Gastroesophageal sphincter (tissue), 4 donors: ENCODE measurements around the gene ECHS1. TPM values are rescaled to one million over a fixed set of nuclear protein-coding genes. Genes with fewer than 3 reads are reported as not detected.

Experiments used
- ATAC-seq: fragments of 150-250 bp; one replicate; pipeline ENCODE4 v1.9.1; 2016; ENCODE audit warnings: mild to moderate bottlenecking, moderate library complexity
- H3K27ac ChIP-seq, 4 donors: fragments of 200-600 bp; sonication (generic) in 3 of 4; 1 replicate in 3 of 4; 2 replicates in 1 of 4; pipeline ENCODE4 v1.5.1; 2016 to 2019
- H3K27me3 ChIP-seq: fragments of 200-600 bp; sonication (generic); one replicate; pipeline ENCODE4 v1.5.1; 2019
- H3K36me3 ChIP-seq, 2 donors: fragments of 200-600 bp; sonication (generic); one replicate each; pipeline ENCODE4 v1.5.1; 2019; ENCODE audit warnings: control low read depth in 1 of 2
- H3K4me1 ChIP-seq, 3 donors: fragments of 200-600 bp; sonication (generic); 1 replicate in 2 of 3; 2 replicates in 1 of 3; pipeline ENCODE4 v1.5.1; 2016 to 2019; ENCODE audit warnings: control low read depth in 2 of 3
- H3K4me3 ChIP-seq, 2 donors: fragments of 200-600 bp; sonication (generic); one replicate each; pipeline ENCODE4 v1.5.1; 2019; ENCODE audit warnings: mild to moderate bottlenecking in 1 of 2, moderate library complexity in 1 of 2
- H3K9me3 ChIP-seq, 3 donors: fragments of 200-600 bp; sonication (generic); one replicate each; pipeline ENCODE4 v1.5.1; 2017 to 2019; ENCODE audit warnings: control low read depth in 2 of 3
- CTCF ChIP-seq, 4 experiments: fragments of 200-600 bp in 2 of 4; fragments of 450-650 bp in 2 of 4; sonication (generic) in 1 of 4; IDR thresholded peaks; one replicate each; pipeline ENCODE4 v1.5.1; 2017 to 2019; ENCODE audit warnings: antibody characterized with exemption in 4 of 4, mild to moderate bottlenecking in 2 of 4, moderate library complexity in 2 of 4
- EP300 ChIP-seq: sonication (generic); formaldehyde crosslinking; IDR thresholded peaks from one replicate; pipeline ENCODE4 v1.6.1; 2017; ENCODE audit warnings: antibody characterized with exemption, mild to moderate bottlenecking
- POLR2A ChIP-seq, 2 donors: fragments of 450-650 bp; IDR thresholded peaks; one replicate each; pipeline ENCODE4 v1.6.1; 2017; ENCODE audit warnings: antibody characterized with exemption in 2 of 2, mild to moderate bottlenecking in 2 of 2, moderate library complexity in 1 of 2
- POLR2AphosphoS5 ChIP-seq: sonication (generic); formaldehyde crosslinking; IDR thresholded peaks from one replicate; pipeline ENCODE4 v1.6.1; 2017; ENCODE audit warnings: antibody characterized with exemption
- WGBS, 2 donors: methylation state at CpG; one replicate each; pipeline ENCODE4 v1.1.5; 2018; ENCODE audit warnings: low coverage in 1 of 2; 5-methylcytosine and 5-hydroxymethylcytosine counted together
- total RNA-seq, 4 donors: library from RNA; depleted of rRNA; stranded (reverse); fragments of >200 nt; gene quantifications; one replicate each; pipeline ENCODE4 v1.1.0, GENCODE V29; 2016

ECHS1 gene
- total RNA-seq, 4 donors from 2014 or later, result 67.7 to 81.8 (median 72.4) TPM

- WGBS, 2 donors, result 20 to 87% methylated on average over 5 to 20 of the region's 51 CpGs
- Histone ChIP-seq H3K27me3 (peaks cover 31% of the 10 kb centered on the region), H3K9me3 (no peaks in the 10 kb centered on the region), H3K4me3 (peak overlapping the region in 1 of 2 donors; percentile 40), H3K36me3 (no peaks in the 10 kb centered on the region), H3K4me1 (peaks cover 0 to 12% (median 3%) of the 10 kb centered on the region in 3 donors), H3K27ac (no peak overlapping the region)
- peak; percentile 84 for ATAC-seq
- TF ChIP-seq CTCF (IDR thresholded peaks at IDR 0.05), result peak in 3 of 4 experiments; percentile 53 to 77 (median 54)
- no peak for TF ChIP-seq POLR2A (IDR thresholded peaks at IDR 0.05)
Measured at GRCh38 chr10:133318494-133319127, 54.5 kb downstream of the ECHS1 start.

GRCh38 chr10:133316732-133317131, 56.4 kb downstream of the ECHS1 start:
- H3K4me3 ChIP-seq, result no peak overlapping the region
- no peak overlapping the region for H3K27ac ChIP-seq
- peaks cover 0 to 12% (median 3%) of the 10 kb centered on the region in 3 donors for H3K4me1 ChIP-seq
- ATAC-seq, result no peak
- H3K27me3 ChIP-seq, result peaks cover 31% of the 10 kb centered on the region
- H3K9me3 ChIP-seq, result no peaks in the 10 kb centered on the region
- H3K36me3 ChIP-seq, result peaks cover 0 to 18% of the 10 kb centered on the region in 2 donors
- WGBS, 2 donors, result 100% methylated on average over 2 of the region's 7 CpGs; no CpG with 5 or more reads in 1 of the 2 donors
- no peak for TF ChIP-seq CTCF (IDR thresholded peaks at IDR 0.05)
- TF ChIP-seq EP300, result no peak
- no peak for TF ChIP-seq POLR2A (IDR thresholded peaks at IDR 0.05)
- no peak for TF ChIP-seq POLR2AphosphoS5

GRCh38 chr10:133316266-133316665, 56.9 kb downstream of the ECHS1 start:
- no peak for ATAC-seq

GRCh38 chr10:133315847-133316246, 57.3 kb downstream of the ECHS1 start:
- Histone ChIP-seq H3K4me1 (peaks cover 0 to 12% (median 3%) of the 10 kb centered on the region in 3 donors), H3K4me3 (no peak overlapping the region), H3K9me3 (no peaks in the 10 kb centered on the region), H3K36me3 (peaks cover 0 to 27% of the 10 kb centered on the region in 2 donors), H3K27me3 (peaks cover 25% of the 10 kb centered on the region), H3K27ac (no peak overlapping the region)
- WGBS, 2 donors, result 73% methylated on average over 5 of the region's 5 CpGs; no CpG with 5 or more reads in 1 of the 2 donors
- no peak for ATAC-seq
- TF ChIP-seq POLR2A (IDR thresholded peaks at IDR 0.05), result no peak
- no peak for TF ChIP-seq POLR2AphosphoS5
- TF ChIP-seq CTCF (IDR thresholded peaks at IDR 0.05), result no peak
- no peak for TF ChIP-seq EP300

More at GRCh38 chr10:133316266-133316665, 56.9 kb downstream of the ECHS1 start:
- H3K9me3 ChIP-seq, result no peaks in the 10 kb centered on the region
- WGBS, 2 donors, result no CpG with 5 or more reads among the region's 9 CpGs
- no peak for TF ChIP-seq CTCF (IDR thresholded peaks at IDR 0.05)
- no peak for TF ChIP-seq POLR2AphosphoS5
- no peak for TF ChIP-seq EP300
- no peak for TF ChIP-seq POLR2A (IDR thresholded peaks at IDR 0.05)
- no peak overlapping the region for H3K27ac ChIP-seq
- H3K36me3 ChIP-seq, result peaks cover 0 to 22% of the 10 kb centered on the region in 2 donors
- H3K4me3 ChIP-seq, result no peak overlapping the region
- peaks cover 0 to 12% (median 3%) of the 10 kb centered on the region in 3 donors for H3K4me1 ChIP-seq
- H3K27me3 ChIP-seq, result peaks cover 29% of the 10 kb centered on the region

GRCh38 chr10:133314911-133315310, 58.2 kb downstream of the ECHS1 start:
- no peak for ATAC-seq
- Histone ChIP-seq H3K36me3 (peaks cover 0 to 36% of the 10 kb centered on the region in 2 donors), H3K9me3 (no peaks in the 10 kb centered on the region), H3K4me3 (no peak overlapping the region), H3K4me1 (peaks cover 0 to 13% (median 3%) of the 10 kb centered on the region in 3 donors), H3K27me3 (peaks cover 16% of the 10 kb centered on the region), H3K27ac (no peak overlapping the region)
- 70 to 76% methylated on average over 4 to 12 of the region's 12 CpGs for WGBS, 2 donors
- TF ChIP-seq POLR2A (IDR thresholded peaks at IDR 0.05) (no peak), POLR2AphosphoS5 (no peak), CTCF (IDR thresholded peaks at IDR 0.05) (no peak), EP300 (no peak)
